ENCODE measurements around the gene PHF24. TPM values are rescaled to one million over a fixed set of nuclear protein-coding genes. Genes with fewer than 3 reads are reported as not detected.
"Not testable (repeated sequence)": the region's sequence is repeated elsewhere in the genome, so short reads cannot be mapped to it uniquely, and the experiment has no call there.

The PHF24 gene
- not detected in 2 replicates for total RNA-seq (2014; rRNA removed; shearing (Covaris generic))

GRCh38 chr9:34957492-34958410, at the start of gene PHF24:
TSS of gene PHF24 (plus strand) at chr9:34958285. CDS start at chr9:34971299, 13,014 bp downstream.
- no peak for DNase-seq (ENCODE audit: low spot score)

GRCh38 chr9:34927061-34927460, 31.0 kb upstream of the PHF24 start:
- no peak for DNase-seq (ENCODE audit: low spot score)

GRCh38 chr9:34928921-34929320, 29.2 kb upstream of the PHF24 start:
- DNase-seq (ENCODE audit: low spot score) = no peak

- DNase-seq (ENCODE audit: low spot score) = peak; percentile 22
These were observed 28.5 kb upstream of the PHF24 start for GRCh38 chr9:34929506-34930102.

- DNase-seq (ENCODE audit: low spot score) = not testable (repeated sequence)
These were observed 18.1 kb upstream of the PHF24 start for GRCh38 chr9:34939989-34940388.

GRCh38 chr9:34948451-34948850, 9.6 kb upstream of the PHF24 start:
- DNase-seq (ENCODE audit: low spot score) = no peak

- DNase-seq (ENCODE audit: low spot score) = no peak
These were observed 3.9 kb upstream of the PHF24 start for GRCh38 chr9:34954225-34954624.

- not testable (repeated sequence) for DNase-seq (ENCODE audit: low spot score)
These were observed 2.0 kb upstream of the PHF24 start for GRCh38 chr9:34956066-34956465.

GRCh38 chr9:34956648-34957047, 1.4 kb upstream of the PHF24 start:
- no peak for DNase-seq (ENCODE audit: low spot score)

GRCh38 chr9:34958411-34958982, 412 bp downstream of the PHF24 start:
- DNase-seq (ENCODE audit: low spot score) = no peak

GRCh38 chr9:34959461-34959860, 1.4 kb downstream of the PHF24 start:
- no peak for DNase-seq (ENCODE audit: low spot score)

- peak; percentile 57 for DNase-seq (ENCODE audit: low spot score)
These were observed 3.7 kb downstream of the PHF24 start for GRCh38 chr9:34961574-34962490.

GRCh38 chr9:34962546-34962945, 4.5 kb downstream of the PHF24 start:
- no peak for DNase-seq (ENCODE audit: low spot score)

GRCh38 chr9:34963552-34963951, 5.5 kb downstream of the PHF24 start:
- no peak for DNase-seq (ENCODE audit: low spot score)

GRCh38 chr9:34964458-34964857, 6.4 kb downstream of the PHF24 start:
- DNase-seq (ENCODE audit: low spot score) = no peak

GRCh38 chr9:34971146-34971811, 13.2 kb downstream of the PHF24 start:
- no peak for DNase-seq (ENCODE audit: low spot score)

GRCh38 chr9:34974664-34975063, 16.6 kb downstream of the PHF24 start:
- no peak for DNase-seq (ENCODE audit: low spot score)

GRCh38 chr9:34976441-34976840, 18.4 kb downstream of the PHF24 start:
- no peak for DNase-seq (ENCODE audit: low spot score)

- no peak for DNase-seq (ENCODE audit: low spot score)
These were observed 18.9 kb downstream of the PHF24 start for GRCh38 chr9:34976992-34977391.

GRCh38 chr9:34980181-34980761, 22.2 kb downstream of the PHF24 start:
- DNase-seq (ENCODE audit: low spot score) = no peak

- DNase-seq (ENCODE audit: low spot score) = no peak
These were observed 24.3 kb downstream of the PHF24 start for GRCh38 chr9:34982361-34982760.

All from H4 (cell line).